Ovary (tissue), 3 donors: ENCODE results near the gene NACA2.

Source experiments
- CTCF ChIP-seq, 3 donors: fragments of 450-650 bp in 2 of 3; fragments of 200-600 bp in 1 of 3; IDR thresholded peaks; one replicate each; pipeline versions ENCODE4 v1.5.1 to v1.8.0; 2016 to 2022; ENCODE audit warnings: antibody characterized with exemption in 3 of 3, mild to moderate bottlenecking in 1 of 3
- EP300 ChIP-seq: sonication (generic); formaldehyde crosslinking; IDR thresholded peaks from one replicate; pipeline ENCODE4 v1.6.1; 2017; ENCODE audit warnings: antibody characterized with exemption
- POLR2A ChIP-seq: fragments of 450-650 bp; IDR thresholded peaks from one replicate; pipeline ENCODE4 v1.6.1; 2017; ENCODE audit warnings: antibody characterized with exemption, mild to moderate bottlenecking, moderate library complexity
- donor health status: DM: no; HTN: no; CAD: no.

- TF ChIP-seq CTCF (IDR thresholded peaks at IDR 0.05) (no peak), EP300 (no peak), POLR2A (no peak)
Observed at GRCh38 chr17:61638087-61638486, 47.1 kb upstream of the NACA2 start.
